Measurements from ENCODE around the gene VCP.

Gene VCP

GRCh38 chr9:35108461-35108860, 36.0 kb upstream of the VCP start:
- Histone ChIP-seq H3K4me3 (ENCODE audit: low read length) (no peak overlapping the region), H3K36me3 (ENCODE audit: insufficient read depth, low read length) (peaks cover 38% of the 10 kb centered on the region), H3K27me3 (ENCODE audit: insufficient read depth, low read length) (no peaks in the 10 kb centered on the region), H3K4me1 (ENCODE audit: insufficient read depth, low read length) (peaks cover 57% of the 10 kb centered on the region), H3K9me3 (ENCODE audit: low read length) (no peaks in the 10 kb centered on the region), H2AFZ (ENCODE audit: low read depth, low read length) (no peak overlapping the region)

DNA sequence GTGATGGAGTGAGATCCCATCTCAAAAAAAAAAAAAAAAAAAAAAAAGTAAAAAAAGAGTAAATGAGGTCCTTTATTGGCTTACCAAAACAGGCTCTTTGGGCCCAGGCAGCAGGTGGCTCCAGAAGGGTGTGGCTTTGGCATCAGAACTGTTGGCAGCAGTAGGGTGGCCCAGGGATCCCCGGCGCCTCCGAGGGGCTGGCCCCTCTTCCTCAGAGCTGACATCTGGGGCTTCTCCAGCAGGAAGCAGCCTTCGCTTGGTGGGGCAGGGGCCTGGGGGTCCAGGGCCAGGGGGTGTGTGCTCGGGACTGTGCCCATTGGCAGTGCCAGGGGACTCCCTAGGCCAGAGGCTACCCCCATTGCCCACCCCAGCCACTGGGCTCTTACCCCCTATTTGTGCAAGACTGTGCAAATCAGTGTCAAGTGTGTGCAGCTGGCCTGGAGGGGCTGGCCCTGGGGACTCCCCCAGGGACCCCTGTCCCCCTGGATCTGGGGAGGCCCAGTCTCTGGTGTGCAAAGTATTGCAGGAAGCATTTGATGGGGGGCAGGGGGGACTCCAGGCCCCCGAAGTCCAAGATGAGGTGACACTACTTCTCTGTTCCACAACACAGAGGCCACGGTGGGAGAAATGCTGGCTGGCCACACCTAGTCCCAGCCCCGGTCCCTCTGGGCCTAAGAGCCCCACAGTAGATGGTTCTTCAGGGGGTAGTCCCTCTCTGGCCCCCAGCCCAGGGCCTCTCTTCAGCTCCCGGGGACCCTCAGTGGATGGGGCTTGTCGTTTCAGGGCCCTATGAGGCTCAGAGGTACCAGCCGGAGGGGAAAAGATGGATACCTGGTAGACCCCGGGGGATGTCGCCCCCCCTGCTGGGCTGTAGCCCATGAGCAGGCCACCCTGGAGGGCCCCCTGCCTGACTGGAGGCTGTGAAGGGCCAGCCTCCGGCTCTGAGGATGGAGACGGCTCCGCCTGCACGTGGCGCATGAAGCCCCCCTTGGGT, 35.2 kb upstream of the VCP start:
- peaks cover 38% of the 10 kb centered on the region for H3K36me3 ChIP-seq (ENCODE audit: insufficient read depth, low read length)

DNA sequence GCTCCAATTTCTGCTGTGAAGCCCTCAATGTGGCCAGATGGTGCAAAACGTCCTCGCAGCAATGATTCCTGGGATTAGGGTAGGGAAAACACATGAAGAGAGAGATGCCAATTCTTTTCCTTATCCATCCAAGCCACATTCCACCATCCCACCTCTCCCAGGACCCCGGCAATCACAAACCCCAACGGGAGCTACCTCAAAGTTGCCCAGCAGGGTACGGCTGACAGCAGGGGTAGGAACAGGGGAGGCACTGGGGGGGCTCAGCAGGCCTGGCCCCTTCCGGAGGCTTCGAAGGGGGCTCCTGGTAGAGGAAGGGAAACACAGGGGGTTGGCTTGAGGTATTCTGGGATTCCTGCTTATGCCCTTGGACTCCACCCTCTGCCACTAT, 33.9 kb upstream of the VCP start:
- H3K9me3 ChIP-seq (ENCODE audit: low read length), result no peaks in the 10 kb centered on the region
- peaks cover 51% of the 10 kb centered on the region for H3K4me1 ChIP-seq (ENCODE audit: insufficient read depth, low read length)

More for the DNA sequence above, 35.2 kb upstream of the VCP start:
- Histone ChIP-seq H3K4me3 (ENCODE audit: low read length) (no peak overlapping the region), H3K9me3 (ENCODE audit: low read length) (no peaks in the 10 kb centered on the region), H3K4me1 (ENCODE audit: insufficient read depth, low read length) (peaks cover 50% of the 10 kb centered on the region), H3K27me3 (ENCODE audit: insufficient read depth, low read length) (no peaks in the 10 kb centered on the region), H2AFZ (ENCODE audit: low read depth, low read length) (no peak overlapping the region)

DNA sequence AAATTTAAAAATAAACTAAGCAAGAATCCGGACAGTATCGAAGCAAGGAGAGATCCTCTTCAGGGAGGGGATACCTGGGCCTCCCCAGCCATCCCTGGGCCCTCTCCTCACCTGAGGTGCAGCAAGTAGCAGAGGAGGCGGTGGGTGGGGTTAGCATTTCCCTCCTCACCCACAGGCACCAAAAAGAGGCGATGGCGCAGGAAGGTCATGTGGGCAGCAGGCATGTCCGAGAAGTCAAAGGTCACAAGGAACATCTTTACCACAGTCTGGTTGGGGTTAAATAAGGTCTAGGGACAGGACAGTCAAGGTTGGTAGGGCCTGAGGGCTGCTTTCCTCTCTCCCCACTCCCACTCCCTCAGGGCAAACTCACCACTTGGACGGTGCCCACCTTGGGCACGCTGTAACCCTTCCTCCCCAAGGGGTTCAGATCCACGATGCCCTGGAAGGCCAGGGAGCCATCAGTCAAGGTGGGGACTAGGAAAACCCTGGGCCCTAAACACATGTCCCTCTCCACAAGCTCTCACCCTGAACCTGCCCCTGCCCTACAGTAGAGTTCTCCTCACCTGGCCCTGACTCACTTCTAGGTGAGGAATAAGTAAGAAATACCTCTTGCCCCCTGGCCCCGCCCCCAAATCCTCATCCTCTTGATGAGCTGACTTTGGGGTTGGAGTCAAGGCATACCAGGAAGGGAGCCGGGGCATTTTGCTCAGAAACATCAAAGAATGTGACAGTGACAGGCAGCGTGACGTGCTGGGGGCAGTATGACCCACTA, 33.3 kb upstream of the VCP start:
- H3K36me3 ChIP-seq (ENCODE audit: insufficient read depth, low read length), result peaks cover 48% of the 10 kb centered on the region
- no peak overlapping the region for H2AFZ ChIP-seq (ENCODE audit: low read depth, low read length)
- H3K4me1 ChIP-seq (ENCODE audit: insufficient read depth, low read length), result peaks cover 46% of the 10 kb centered on the region
- H3K4me3 ChIP-seq (ENCODE audit: low read length), result no peak overlapping the region
- no peaks in the 10 kb centered on the region for H3K9me3 ChIP-seq (ENCODE audit: low read length)
- no peaks in the 10 kb centered on the region for H3K27me3 ChIP-seq (ENCODE audit: insufficient read depth, low read length)

More for the DNA sequence above, 33.9 kb upstream of the VCP start:
- Histone ChIP-seq H3K27me3 (ENCODE audit: insufficient read depth, low read length) (no peaks in the 10 kb centered on the region), H3K4me3 (ENCODE audit: low read length) (no peak overlapping the region), H3K36me3 (ENCODE audit: insufficient read depth, low read length) (peaks cover 42% of the 10 kb centered on the region), H2AFZ (ENCODE audit: low read depth, low read length) (no peak overlapping the region)

- Histone ChIP-seq H3K36me3 (ENCODE audit: insufficient read depth, low read length) (peaks cover 54% of the 10 kb centered on the region), H3K27me3 (ENCODE audit: insufficient read depth, low read length) (no peaks in the 10 kb centered on the region), H3K4me1 (ENCODE audit: insufficient read depth, low read length) (peaks cover 40% of the 10 kb centered on the region), H3K9me3 (ENCODE audit: low read length) (no peaks in the 10 kb centered on the region), H3K4me3 (ENCODE audit: low read length) (no peak overlapping the region), H2AFZ (ENCODE audit: low read depth, low read length) (no peak overlapping the region)
Measured at GRCh38 chr9:35105126-35105525, 32.7 kb upstream of the VCP start.

DNA sequence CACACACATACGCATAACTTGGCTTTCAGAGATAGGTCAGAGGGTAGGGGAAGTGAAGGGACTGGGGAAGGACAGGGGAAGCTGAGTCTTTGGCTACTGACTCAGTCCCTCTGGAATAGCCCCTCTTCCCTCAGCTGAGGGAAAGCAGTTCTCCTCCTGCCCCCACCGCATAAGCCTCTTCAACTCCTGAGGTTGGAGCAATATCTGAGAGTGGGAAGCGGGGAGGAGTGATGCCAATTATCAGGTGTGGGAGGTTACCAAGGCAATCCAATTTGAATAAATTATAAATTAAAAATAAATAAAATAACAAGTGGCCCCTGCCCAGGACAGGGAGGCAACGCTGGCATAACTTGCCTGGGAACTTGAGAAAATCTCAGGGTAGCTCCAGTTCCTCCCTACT, 32.2 kb upstream of the VCP start:
- H3K4me3 ChIP-seq (ENCODE audit: low read length), result no peak overlapping the region
- no peaks in the 10 kb centered on the region for H3K9me3 ChIP-seq (ENCODE audit: low read length)
- peaks cover 34% of the 10 kb centered on the region for H3K4me1 ChIP-seq (ENCODE audit: insufficient read depth, low read length)
- peaks cover 57% of the 10 kb centered on the region for H3K36me3 ChIP-seq (ENCODE audit: insufficient read depth, low read length)
- no peak overlapping the region for H2AFZ ChIP-seq (ENCODE audit: low read depth, low read length)
- no peaks in the 10 kb centered on the region for H3K27me3 ChIP-seq (ENCODE audit: insufficient read depth, low read length)

DNA sequence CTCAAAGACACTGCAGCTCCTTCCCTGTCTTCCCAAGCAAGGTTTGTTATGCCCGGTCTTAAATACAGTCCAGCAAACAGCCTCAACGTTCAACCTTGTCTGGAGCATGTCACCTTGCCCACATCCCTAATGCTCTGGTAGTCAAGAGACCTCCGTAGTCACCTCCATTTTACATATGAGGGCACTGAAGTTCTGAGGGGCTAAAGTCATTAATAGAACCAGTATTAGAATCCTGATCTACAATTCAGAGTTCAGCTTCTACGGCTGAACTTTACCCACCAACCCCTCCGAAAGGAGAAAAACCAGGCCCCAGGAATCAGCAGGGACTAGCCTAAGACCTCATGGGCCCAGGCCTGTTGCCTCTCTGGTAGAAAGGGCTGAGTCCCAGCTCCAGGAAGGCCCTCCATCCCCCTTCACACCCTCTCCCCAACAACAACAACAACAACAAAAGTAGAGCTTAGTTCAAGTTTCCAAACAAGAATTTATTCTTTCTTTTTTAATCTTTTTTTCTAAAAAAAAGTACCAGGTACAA, 31.3 kb upstream of the VCP start:
- peaks cover 51% of the 10 kb centered on the region for H3K36me3 ChIP-seq (ENCODE audit: insufficient read depth, low read length)
- no peaks in the 10 kb centered on the region for H3K27me3 ChIP-seq (ENCODE audit: insufficient read depth, low read length)
- H2AFZ ChIP-seq (ENCODE audit: low read depth, low read length), result no peak overlapping the region
- peaks cover 32% of the 10 kb centered on the region for H3K4me1 ChIP-seq (ENCODE audit: insufficient read depth, low read length)
- H3K9me3 ChIP-seq (ENCODE audit: low read length), result no peaks in the 10 kb centered on the region
- H3K4me3 ChIP-seq (ENCODE audit: low read length), result peak overlapping the region; percentile 66

DNA sequence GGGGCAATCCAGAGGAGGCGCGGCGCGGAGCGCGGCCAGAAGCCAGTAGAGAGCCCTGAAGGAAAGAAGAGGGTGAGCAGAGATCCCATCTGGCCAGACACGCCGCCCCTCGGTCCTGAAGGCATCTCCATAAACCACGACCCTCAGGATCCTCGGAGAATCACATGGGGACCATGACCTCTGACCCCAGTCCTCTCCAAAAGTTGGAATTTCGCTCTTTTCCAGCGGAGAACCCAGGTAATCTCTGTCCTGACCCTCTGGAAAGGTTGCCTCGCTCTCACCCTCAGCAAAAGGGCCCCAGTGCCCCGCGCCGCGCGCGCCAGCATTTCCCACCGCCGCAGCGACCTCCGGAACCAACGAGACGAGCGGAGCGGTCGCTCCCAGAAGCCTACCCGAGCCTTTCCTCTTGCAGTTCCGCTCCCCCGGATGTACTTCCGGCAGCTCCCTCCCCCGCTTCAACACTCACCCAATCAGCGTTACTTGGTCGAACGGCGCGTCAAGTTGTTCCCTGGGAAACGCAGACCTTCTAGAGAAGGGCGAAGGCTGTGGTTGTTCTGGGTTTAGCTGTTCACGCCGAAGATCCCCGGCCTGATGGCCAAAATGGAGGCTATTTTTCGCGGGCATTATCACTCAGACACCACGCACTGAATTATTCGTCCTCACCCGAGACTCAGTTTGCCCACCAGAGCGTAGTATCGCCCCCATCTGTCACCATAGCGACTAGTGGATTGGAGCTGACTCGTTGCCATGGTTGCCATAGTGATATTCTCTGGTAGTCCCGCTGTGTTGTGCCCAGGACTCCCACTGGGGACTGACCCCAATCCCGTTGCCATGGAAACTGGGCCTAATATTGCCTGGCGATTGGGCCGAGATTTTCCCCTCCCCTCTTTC, 30.6 kb upstream of the VCP start, which contains the start of gene STOML2:
TSS of gene STOML2 (minus strand) at position 363 of the 891 bp plus-strand sequence. CDS start at position 326, 37 bp downstream.
- Histone ChIP-seq H3K9me3 (ENCODE audit: low read length) (no peaks in the 10 kb centered on the region), H3K4me3 (ENCODE audit: low read length) (peak within 1 kb of the TSS; percentile 66), H3K27me3 (ENCODE audit: insufficient read depth, low read length) (no peaks in the 10 kb centered on the region), H3K36me3 (ENCODE audit: insufficient read depth, low read length) (peaks cover 44% of the 10 kb centered on the region), H3K4me1 (ENCODE audit: insufficient read depth, low read length) (peaks cover 32% of the 10 kb centered on the region), H2AFZ (ENCODE audit: low read depth, low read length) (peak within 1 kb of the TSS; percentile 13)

- Histone ChIP-seq H3K9me3 (ENCODE audit: low read length) (no peaks in the 10 kb centered on the region), H3K4me1 (ENCODE audit: insufficient read depth, low read length) (peaks cover 32% of the 10 kb centered on the region), H3K4me3 (ENCODE audit: low read length) (peak overlapping the region; percentile 66), H3K36me3 (ENCODE audit: insufficient read depth, low read length) (peaks cover 43% of the 10 kb centered on the region), H2AFZ (ENCODE audit: low read depth, low read length) (peak overlapping the region; percentile 13), H3K27me3 (ENCODE audit: insufficient read depth, low read length) (no peaks in the 10 kb centered on the region)
Measured at GRCh38 chr9:35102465-35102768, 30.0 kb upstream of the VCP start.

DNA sequence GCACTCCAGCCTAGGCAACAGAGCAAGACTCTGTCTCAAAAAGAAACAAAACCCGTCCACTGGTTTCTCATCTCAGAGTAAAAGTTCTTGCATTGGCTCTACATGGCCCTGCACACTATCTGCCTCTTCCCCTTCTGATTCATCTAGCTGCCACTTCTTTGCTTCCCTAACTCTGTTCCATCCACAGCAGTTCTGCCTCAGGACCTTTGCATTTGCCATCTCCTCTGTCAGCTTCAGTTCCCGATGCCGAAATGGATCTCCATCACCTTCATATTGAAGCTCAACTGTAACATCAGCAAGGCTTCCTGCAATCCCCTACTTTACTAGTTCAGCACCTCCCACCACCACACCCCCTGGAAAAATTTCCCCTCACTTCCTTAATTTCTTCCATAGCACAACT, 25.1 kb upstream of the VCP start:
- Histone ChIP-seq H3K4me3 (ENCODE audit: low read length) (no peak overlapping the region), H3K4me1 (ENCODE audit: insufficient read depth, low read length) (peaks cover 20% of the 10 kb centered on the region), H3K36me3 (ENCODE audit: insufficient read depth, low read length) (peaks cover 32% of the 10 kb centered on the region), H2AFZ (ENCODE audit: low read depth, low read length) (no peak overlapping the region), H3K9me3 (ENCODE audit: low read length) (no peaks in the 10 kb centered on the region), H3K27me3 (ENCODE audit: insufficient read depth, low read length) (no peaks in the 10 kb centered on the region)

DNA sequence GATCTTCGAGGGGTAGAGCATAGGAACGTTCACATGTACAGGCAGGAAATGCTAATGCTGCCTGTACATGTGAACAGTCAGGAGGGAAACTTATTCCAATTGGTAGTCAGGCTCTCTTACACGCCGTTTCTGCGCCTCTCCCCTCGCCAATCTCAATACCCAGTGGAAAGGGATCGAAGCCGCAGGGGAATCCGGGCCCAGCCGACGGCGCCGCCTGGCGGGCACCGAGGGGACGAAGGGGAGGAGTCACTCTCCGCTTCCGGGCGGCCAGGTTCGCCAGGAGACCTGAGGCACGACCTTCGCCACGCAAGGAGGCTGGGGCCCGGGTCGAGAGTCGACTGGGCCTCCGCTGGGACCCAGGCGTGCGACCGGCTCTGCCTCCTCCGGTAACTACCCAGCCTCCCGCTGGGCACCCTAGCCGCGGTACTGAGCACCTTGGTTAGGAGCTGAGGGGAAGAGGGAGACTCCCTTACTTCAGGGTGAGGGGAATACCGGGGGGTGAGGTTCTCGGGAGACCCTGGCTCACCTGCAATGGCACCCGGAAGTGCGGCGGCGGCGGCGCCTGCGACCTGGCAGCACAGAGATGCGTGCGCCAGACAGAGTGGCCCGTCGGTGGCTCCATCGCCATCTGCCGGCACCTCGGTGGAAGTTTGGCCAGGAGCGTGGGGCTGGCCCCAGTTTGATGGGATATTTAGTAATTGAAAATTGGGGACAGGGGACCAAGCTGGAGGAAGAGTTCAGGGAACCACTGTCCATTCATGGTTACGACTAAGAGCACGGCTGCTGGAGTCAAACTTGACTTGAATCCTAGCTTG, 23.8 kb upstream of the VCP start, which contains the start of gene PIGO:
TSS of gene PIGO (minus strand) at position 557 of the 815 bp plus-strand sequence. CDS start 1,026 bp downstream, outside the sequence.
- Histone ChIP-seq H3K9me3 (ENCODE audit: low read length) (no peaks in the 10 kb centered on the region), H2AFZ (ENCODE audit: low read depth, low read length) (peak within 1 kb of the TSS; percentile 55), H3K27me3 (ENCODE audit: insufficient read depth, low read length) (no peaks in the 10 kb centered on the region), H3K4me3 (ENCODE audit: low read length) (peak within 1 kb of the TSS; percentile 86), H3K36me3 (ENCODE audit: insufficient read depth, low read length) (peaks cover 39% of the 10 kb centered on the region), H3K4me1 (ENCODE audit: insufficient read depth, low read length) (peaks cover 11% of the 10 kb centered on the region)

- H3K9me3 ChIP-seq (ENCODE audit: low read length), result no peaks in the 10 kb centered on the region
- H3K27me3 ChIP-seq (ENCODE audit: insufficient read depth, low read length), result no peaks in the 10 kb centered on the region
- H2AFZ ChIP-seq (ENCODE audit: low read depth, low read length), result no peak overlapping the region
- peaks cover 8% of the 10 kb centered on the region for H3K4me1 ChIP-seq (ENCODE audit: insufficient read depth, low read length)
- peaks cover 60% of the 10 kb centered on the region for H3K36me3 ChIP-seq (ENCODE audit: insufficient read depth, low read length)
- H3K4me3 ChIP-seq (ENCODE audit: low read length), result no peak overlapping the region
Measured at GRCh38 chr9:35091536-35091935, 19.1 kb upstream of the VCP start.

All from neuron (in vitro differentiated cells).